Neural cell (in vitro differentiated cells): Measurements from ENCODE around the gene CABP2. TPM values are rescaled to one million over a fixed set of nuclear protein-coding genes. Genes with fewer than 3 reads are reported as not detected.

ENCODE experiments used
- H2AFZ ChIP-seq: fragments of 200-600, 300-800 bp; sonication (generic), shearing (Covaris generic); 2 replicates; pipeline ENCODE4 v1.6.0; 2014; ENCODE audit warnings: low read depth, mild to moderate bottlenecking, antibody characterized with exemption, low read length, moderate library complexity
- H3F3A ChIP-seq: fragments of 200-600 bp; shearing (Covaris generic); 2 replicates; pipeline ENCODE4 v1.6.1; 2016; ENCODE audit warnings: mild to moderate bottlenecking, moderate library complexity, mixed read lengths, antibody characterized with exemption, low read length; ENCODE audit not compliant: insufficient read depth, poor library complexity, severe bottlenecking
- H3K27ac ChIP-seq: fragments of 200-600, 300-800 bp; sonication (generic), shearing (Covaris generic); 2 replicates; pipeline ENCODE4 v1.5.1; 2014; ENCODE audit warnings: mild to moderate bottlenecking, low read length, moderate library complexity
- H3K27me3 ChIP-seq: fragments of 300-800, 200-600 bp; sonication (generic), shearing (Covaris generic); 2 replicates; pipeline ENCODE4 v1.6.0; 2014; ENCODE audit warnings: mild to moderate bottlenecking, low read depth, low read length, moderate library complexity; ENCODE audit not compliant: insufficient read depth
- H3K36me3 ChIP-seq: fragments of 300-800, 200-600 bp; sonication (generic), shearing (Covaris generic); 2 replicates; pipeline ENCODE4 v1.5.1; 2014; ENCODE audit warnings: mild to moderate bottlenecking, antibody characterized with exemption, low read length, moderate library complexity; ENCODE audit not compliant: insufficient read depth
- H3K4me2 ChIP-seq: fragments of 300-800, 200-600 bp; sonication (generic), shearing (Covaris generic); 2 replicates; pipeline ENCODE4 v1.6.0; 2014; ENCODE audit warnings: mild to moderate bottlenecking, low read length
- H3K4me3 ChIP-seq: fragments of 300-800, 200-600 bp; sonication (generic), shearing (Covaris generic); 2 replicates; pipeline ENCODE4 v1.5.1; 2014; ENCODE audit warnings: mild to moderate bottlenecking, low read length, moderate library complexity
- H3K79me2 ChIP-seq: fragments of 200-600 bp; shearing (Covaris generic); replicated peaks from 2 replicates; pipeline ENCODE4 v1.6.0; 2014; ENCODE audit warnings: mild to moderate bottlenecking, low read length, moderate library complexity; ENCODE audit not compliant: insufficient read depth
- H3K9ac ChIP-seq: fragments of 300-800, 200-600 bp; sonication (generic), shearing (Covaris generic); 2 replicates; pipeline ENCODE4 v1.6.1; 2016; ENCODE audit warnings: mild to moderate bottlenecking, low read length, mixed read lengths
- H3K9me2 ChIP-seq: fragments of 200-600 bp; shearing (Covaris generic); 2 replicates; pipeline ENCODE4 v1.6.1; 2016; ENCODE audit warnings: mild to moderate bottlenecking, low read length, mixed read lengths; ENCODE audit not compliant: insufficient read depth
- H3K9me3 ChIP-seq: fragments of 200-600, 300-800 bp; sonication (generic), shearing (Covaris generic); 2 replicates; pipeline ENCODE4 v1.6.1; 2016; ENCODE audit warnings: mild to moderate bottlenecking, mixed run types, low read length, moderate library complexity, mixed read lengths
- H4K20me1 ChIP-seq: fragments of 200-600 bp; shearing (Covaris generic); 2 replicates; pipeline ENCODE4 v1.6.1; 2016; ENCODE audit warnings: mild to moderate bottlenecking, mixed run types; ENCODE audit not compliant: insufficient read depth
- CTCF ChIP-seq: fragments of 450-650 bp; IDR thresholded peaks from 2 replicates; pipeline ENCODE4 v1.5.1; 2014; ENCODE audit warnings: antibody characterized with exemption, mild to moderate bottlenecking, moderate library complexity; ENCODE audit not compliant: poor library complexity, severe bottlenecking
- EP300 ChIP-seq: fragments of 450-650 bp; conservative IDR thresholded peaks from 2 replicates; pipeline ENCODE4 v1.6.1; 2014; ENCODE audit warnings: antibody characterized with exemption, mild to moderate bottlenecking, moderate library complexity; ENCODE audit not compliant: poor library complexity, severe bottlenecking
- EZH2 ChIP-seq: fragments of 200-600, 300-800 bp; shearing (Covaris generic), sonication (generic); IDR thresholded peaks from 2 replicates; pipeline ENCODE4 v1.6.1; 2014; ENCODE audit warnings: antibody characterized with exemption, low read length, borderline replicate concordance, mild to moderate bottlenecking; ENCODE audit not compliant: insufficient read depth, poor library complexity, severe bottlenecking
- MXI1 ChIP-seq: fragments of 450-650 bp; conservative IDR thresholded peaks from 2 replicates; pipeline ENCODE4 v1.6.1; 2014; ENCODE audit warnings: antibody characterized with exemption, mild to moderate bottlenecking; ENCODE audit not compliant: poor library complexity, severe bottlenecking
- POLR2AphosphoS5 ChIP-seq: IDR thresholded peaks from 2 replicates; pipeline ENCODE4 v1.6.1; 2012
- RAD21 ChIP-seq: fragments of 450-650 bp; conservative IDR thresholded peaks from 2 replicates; pipeline ENCODE4 v1.6.1; 2014; ENCODE audit warnings: antibody characterized with exemption, mild to moderate bottlenecking, moderate library complexity
- REST ChIP-seq: IDR thresholded peaks from 2 replicates; pipeline ENCODE4 v1.6.1; 2012; ENCODE audit warnings: borderline replicate concordance
- SMC3 ChIP-seq: fragments of 450-650 bp; conservative IDR thresholded peaks from 2 replicates; pipeline ENCODE4 v1.6.1; 2014; ENCODE audit warnings: antibody characterized with exemption, mild to moderate bottlenecking, moderate library complexity; ENCODE audit not compliant: poor library complexity
- TAF1 ChIP-seq: IDR thresholded peaks from 2 replicates; pipeline ENCODE4 v1.6.1; 2012; ENCODE audit warnings: low read depth
- polyA plus RNA-seq: library from polyadenylated mRNA; depleted of rRNA; stranded (reverse); fragments of >200 nt; gene quantifications from 2 replicates; pipeline ENCODE4 v1.2.3, GENCODE V29; 2014

The CABP2 gene
- polyA plus RNA-seq, 1 donor from 2014 or later: not detected

- H3K36me3 ChIP-seq: no peaks in the 10 kb centered on the region
- no peaks in the 10 kb centered on the region for H3K9me2 ChIP-seq
- H3K9me3 ChIP-seq: no peaks in the 10 kb centered on the region
- no peaks in the 10 kb centered on the region for H4K20me1 ChIP-seq
- no peak overlapping the region for H3K4me3 ChIP-seq
- H3K27ac ChIP-seq: no peak overlapping the region
- H3K9ac ChIP-seq: no peak overlapping the region
- no peak overlapping the region for H2AFZ ChIP-seq
- no peak for TF ChIP-seq RAD21
- TF ChIP-seq EZH2: no peak
- no peak for TF ChIP-seq REST
- TF ChIP-seq POLR2AphosphoS5: no peak
- no peak for TF ChIP-seq CTCF
- TF ChIP-seq MXI1: no peak
- no peak for TF ChIP-seq SMC3
- TF ChIP-seq TAF1: no peak
- TF ChIP-seq EP300: no peak
- H3K4me2 ChIP-seq: no peak overlapping the region
- no peaks in the 10 kb centered on the region for H3K27me3 ChIP-seq
- H3F3A ChIP-seq: no peaks in the 10 kb centered on the region
- H3K79me2 ChIP-seq: peaks cover 15% of the 10 kb centered on the region
Observed at GRCh38 chr11:67499808-67500483, 23.3 kb downstream of the CABP2 start.

GRCh38 chr11:67498544-67498972 is 24.7 kb downstream of the CABP2 start:
- H3F3A ChIP-seq: no peaks in the 10 kb centered on the region
- no peaks in the 10 kb centered on the region for H3K36me3 ChIP-seq
- H3K9me2 ChIP-seq: no peaks in the 10 kb centered on the region
- TF ChIP-seq SMC3: no peak
- no peak for TF ChIP-seq MXI1
- no peak for TF ChIP-seq EZH2
- TF ChIP-seq REST: no peak
- H2AFZ ChIP-seq: no peak overlapping the region
- no peaks in the 10 kb centered on the region for H3K27me3 ChIP-seq
- H3K4me2 ChIP-seq: no peak overlapping the region
- no peaks in the 10 kb centered on the region for H4K20me1 ChIP-seq
- H3K27ac ChIP-seq: no peak overlapping the region
- peaks cover 12% of the 10 kb centered on the region for H3K79me2 ChIP-seq
- no peak overlapping the region for H3K4me3 ChIP-seq
- no peaks in the 10 kb centered on the region for H3K9me3 ChIP-seq
- no peak overlapping the region for H3K9ac ChIP-seq
